GM19397 (cell line): ENCODE data around the gene CPAMD8.

ENCODE experiments used
- ATAC-seq: cut with Tn5 transposase; IDR thresholded peaks from one replicate; pipeline ENCODE4 v1.9.1; 2021; ENCODE audit warnings: mild to moderate bottlenecking, moderate library complexity; ENCODE audit not compliant: unreplicated experiment

Gene CPAMD8

GRCh38 chr19:16849168-16849567, 177.4 kb downstream of the CPAMD8 start:
- no peak for ATAC-seq

GRCh38 chr19:16847430-16847829, 179.2 kb downstream of the CPAMD8 start:
- ATAC-seq, result no peak

GRCh38 chr19:16846901-16847300, 179.7 kb downstream of the CPAMD8 start:
- no peak for ATAC-seq
